ENCODE measurements around the gene SLC17A2.

Gene SLC17A2

GRCh38 chr6:25919657-25920056, 10.8 kb downstream of the SLC17A2 start:
- DNase-seq (ENCODE audit: low read depth in 2 of 2) = no peak

- no peak for DNase-seq (ENCODE audit: low read depth in 2 of 2)
Measured at GRCh38 chr6:25918083-25918683, 12.3 kb downstream of the SLC17A2 start.

- no peak for DNase-seq (ENCODE audit: low read depth in 2 of 2)
Measured at GRCh38 chr6:25916789-25917490, 13.6 kb downstream of the SLC17A2 start.

DNA sequence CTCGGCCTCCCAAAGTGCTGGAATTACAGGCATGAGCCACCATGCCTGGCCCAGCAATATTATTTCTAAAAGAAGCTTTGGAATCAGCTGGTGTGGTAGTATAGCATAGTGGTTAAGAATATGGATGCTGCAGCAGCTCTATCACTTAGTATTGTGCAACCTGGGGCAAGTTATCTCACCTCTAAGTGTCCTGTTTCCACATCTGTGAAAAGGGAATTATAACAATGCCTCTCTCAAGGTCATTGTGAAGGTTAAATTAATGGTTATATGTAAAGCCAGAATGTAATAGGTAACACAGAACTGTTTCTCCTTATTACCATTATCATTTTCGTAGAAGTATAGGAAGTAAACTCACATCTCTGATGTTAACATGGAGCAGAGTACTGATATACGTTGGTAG, 14.2 kb downstream of the SLC17A2 start:
- DNase-seq (ENCODE audit: low read depth in 2 of 2) = no peak

DNA sequence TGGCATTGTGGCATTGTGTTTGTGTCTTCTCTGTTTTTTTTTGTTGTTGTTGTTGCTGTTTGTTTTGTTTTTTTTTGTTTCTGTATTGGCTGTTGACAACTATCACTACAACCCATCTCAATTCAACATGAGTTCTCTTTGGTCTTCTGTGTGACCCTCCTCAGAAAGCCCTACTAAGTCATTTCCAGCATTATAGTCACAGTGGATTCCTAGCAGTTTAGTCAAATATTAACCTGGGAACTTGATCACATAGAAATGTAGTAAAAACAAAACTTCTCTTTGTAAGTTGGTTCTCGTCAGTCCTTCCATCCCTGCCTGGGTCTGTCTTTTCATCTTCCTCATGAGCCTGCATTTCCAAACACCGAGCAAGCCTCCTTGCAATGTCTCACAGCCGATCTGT, 16.8 kb downstream of the SLC17A2 start:
- no peak for DNase-seq (ENCODE audit: low read depth in 2 of 2)

GRCh38 chr6:25911351-25911750, 19.1 kb downstream of the SLC17A2 start:
- DNase-seq (ENCODE audit: low read depth in 2 of 2) = no peak

DNA sequence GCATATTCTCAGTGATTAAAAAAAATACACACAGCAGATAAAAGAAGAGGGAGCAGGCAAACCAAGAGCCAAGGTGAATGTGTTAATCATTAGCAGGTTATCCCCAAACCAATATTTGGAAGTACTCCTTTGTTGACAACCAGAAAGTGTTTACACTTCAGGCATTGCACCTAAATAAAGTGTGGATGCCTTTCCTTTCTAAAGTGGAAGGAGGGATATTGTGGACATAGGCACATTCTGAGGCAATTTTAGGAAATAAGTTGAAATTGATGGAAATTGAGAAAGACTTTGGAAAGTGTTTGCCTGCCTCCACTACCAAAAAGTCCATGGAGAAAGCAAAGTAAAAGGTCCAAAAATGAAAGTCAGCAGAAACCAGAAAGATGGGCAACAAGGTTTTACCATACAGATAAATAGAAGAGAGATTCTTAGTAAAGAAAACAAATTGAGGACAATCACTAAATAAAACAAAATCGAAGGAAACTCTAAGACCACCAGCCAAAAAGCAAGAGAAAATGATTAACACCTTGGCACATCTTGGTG, 22.9 kb downstream of the SLC17A2 start:
- DNase-seq (ENCODE audit: low read depth in 2 of 2) = no peak

GRCh38 chr6:25903467-25904099, 26.9 kb downstream of the SLC17A2 start:
- no peak for DNase-seq (ENCODE audit: low read depth in 2 of 2)

DNA sequence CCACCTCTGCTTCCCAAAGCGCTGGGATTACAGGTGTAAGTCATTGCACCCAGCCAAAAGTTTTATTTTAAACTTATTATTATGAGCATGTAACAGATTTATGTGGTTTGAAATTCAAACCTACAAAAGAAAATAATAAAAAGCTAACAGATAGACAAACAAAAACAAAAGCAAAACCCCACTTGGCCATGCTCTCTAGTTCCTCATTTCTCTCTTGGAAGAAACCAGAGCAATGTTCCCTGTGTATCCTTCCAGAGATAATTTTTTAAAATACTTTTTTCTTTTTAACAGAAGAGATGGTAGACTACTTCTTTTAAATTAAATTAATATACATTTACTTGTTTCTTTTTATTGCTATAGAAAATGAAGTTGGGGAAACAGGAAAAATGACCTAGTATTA, 28.4 kb downstream of the SLC17A2 start:
- no peak for DNase-seq (ENCODE audit: low read depth in 2 of 2)

- DNase-seq (ENCODE audit: low read depth in 2 of 2) = no peak
Measured at GRCh38 chr6:25900843-25901242, 29.6 kb downstream of the SLC17A2 start.

DNA sequence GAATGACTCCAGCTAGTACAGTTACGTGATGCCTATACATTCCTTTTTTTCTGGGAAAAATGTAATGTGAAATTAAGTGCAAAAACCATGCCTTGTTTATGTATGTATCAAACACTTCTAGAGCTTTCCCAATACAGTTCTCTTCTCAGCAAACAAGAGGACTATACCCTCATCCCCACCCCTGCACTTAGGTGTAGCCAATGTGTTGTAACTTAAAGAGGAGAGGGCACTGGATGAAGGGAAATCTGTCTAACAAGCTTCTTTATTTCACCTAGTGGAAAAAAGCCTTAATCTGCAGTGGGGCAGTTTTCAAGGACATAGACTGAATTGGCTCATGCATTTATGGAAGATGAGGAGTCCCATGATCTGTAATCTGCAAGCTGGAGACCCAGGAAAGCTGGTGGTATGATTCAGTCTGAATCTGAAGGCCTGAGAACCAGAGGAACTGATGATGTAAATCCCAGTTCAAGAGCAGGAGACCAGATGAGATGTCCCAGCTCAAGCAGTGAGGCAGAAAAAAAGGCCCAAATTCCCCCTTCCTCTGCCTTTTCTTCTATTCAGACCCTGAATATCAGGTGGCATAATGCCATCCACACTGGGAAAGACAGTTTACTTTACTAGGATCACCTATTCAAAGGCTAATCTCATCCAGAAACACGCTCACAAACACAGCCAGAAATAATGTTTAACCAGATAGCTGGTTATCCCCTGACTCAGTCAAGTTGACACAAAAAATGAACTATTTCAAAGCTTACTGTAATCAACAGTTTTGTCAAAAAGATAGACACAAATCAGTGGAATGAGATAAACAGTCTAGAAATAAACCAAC, 30.7 kb downstream of the SLC17A2 start:
- no peak for DNase-seq (ENCODE audit: low read depth in 2 of 2)

DNA sequence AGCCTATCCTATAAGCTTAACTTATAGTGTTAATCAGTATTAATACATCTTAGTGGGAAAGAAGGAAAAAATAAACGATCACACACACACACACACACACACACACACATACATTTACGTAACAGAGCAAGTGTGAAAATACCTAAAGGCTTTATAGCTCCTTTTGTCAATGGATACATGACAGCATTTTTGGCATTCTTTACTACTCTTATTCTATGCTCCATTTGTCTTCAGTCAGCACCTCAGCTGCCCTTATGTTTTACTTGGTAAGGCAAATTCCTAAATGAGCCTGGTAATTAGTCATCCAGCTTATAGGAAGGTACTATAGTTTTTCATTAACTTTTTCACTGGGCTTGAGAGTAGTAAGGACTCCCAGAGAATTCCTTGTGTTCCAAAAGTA, 31.4 kb downstream of the SLC17A2 start:
- no peak for DNase-seq (ENCODE audit: low read depth in 2 of 2)

DNA sequence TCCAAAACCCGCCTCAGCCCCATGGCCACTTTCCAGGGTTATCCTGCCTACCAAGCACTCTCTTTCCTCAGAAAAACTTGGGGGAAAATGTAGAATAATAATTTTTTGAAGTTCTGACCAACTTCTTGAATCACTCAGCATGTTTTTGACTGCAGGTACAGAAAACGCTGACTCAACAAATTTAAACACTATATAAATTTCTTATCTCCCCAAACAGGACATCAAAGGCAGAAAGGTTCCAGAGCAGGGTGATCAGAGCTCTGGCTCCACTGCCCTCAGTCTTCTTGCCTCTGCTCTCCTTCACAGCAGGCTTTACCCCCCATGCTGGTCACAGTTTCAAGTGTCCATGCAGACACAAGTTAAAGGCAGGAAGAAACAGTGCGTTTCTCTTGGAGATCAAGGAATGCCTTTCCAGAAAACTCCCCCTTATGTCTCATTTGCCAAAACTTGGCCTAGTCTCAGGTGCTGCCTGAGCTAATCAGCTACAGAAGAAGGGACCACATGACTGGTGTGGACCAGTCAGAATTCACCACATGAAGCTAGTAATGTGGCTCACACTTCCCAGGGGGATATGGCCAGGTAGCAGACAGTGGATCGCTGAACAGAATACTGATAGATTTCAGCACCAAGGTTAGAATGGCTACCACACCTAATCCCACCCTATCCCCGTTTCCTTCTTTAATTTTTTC, 32.1 kb downstream of the SLC17A2 start:
- no peak for DNase-seq (ENCODE audit: low read depth in 2 of 2)

DNA sequence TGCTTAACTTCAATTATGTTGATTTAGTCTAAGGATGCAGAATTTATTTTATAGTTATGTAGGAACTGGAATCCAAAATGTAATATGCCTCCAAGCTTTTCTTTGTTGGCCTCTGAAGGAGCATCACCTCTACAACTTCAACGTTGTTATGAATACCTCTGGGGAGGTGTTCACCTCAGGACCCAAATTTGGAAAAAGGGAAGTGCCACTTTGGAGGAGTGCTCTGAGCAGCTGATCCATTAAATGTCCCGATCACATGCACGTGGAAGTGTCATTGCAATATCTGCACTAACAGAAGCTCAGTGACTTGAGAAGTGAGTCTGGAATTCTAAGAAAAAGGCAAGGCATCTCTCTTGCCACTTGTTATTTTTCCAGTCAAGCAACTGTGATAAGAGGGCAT, 34.2 kb downstream of the SLC17A2 start:
- no peak for DNase-seq (ENCODE audit: low read depth in 2 of 2)

GRCh38 chr6:25895771-25896170, 34.7 kb downstream of the SLC17A2 start:
- no peak for DNase-seq (ENCODE audit: low read depth in 2 of 2)

- no peak for DNase-seq (ENCODE audit: low read depth in 2 of 2)
Measured at GRCh38 chr6:25893778-25894177, 36.7 kb downstream of the SLC17A2 start.

DNA sequence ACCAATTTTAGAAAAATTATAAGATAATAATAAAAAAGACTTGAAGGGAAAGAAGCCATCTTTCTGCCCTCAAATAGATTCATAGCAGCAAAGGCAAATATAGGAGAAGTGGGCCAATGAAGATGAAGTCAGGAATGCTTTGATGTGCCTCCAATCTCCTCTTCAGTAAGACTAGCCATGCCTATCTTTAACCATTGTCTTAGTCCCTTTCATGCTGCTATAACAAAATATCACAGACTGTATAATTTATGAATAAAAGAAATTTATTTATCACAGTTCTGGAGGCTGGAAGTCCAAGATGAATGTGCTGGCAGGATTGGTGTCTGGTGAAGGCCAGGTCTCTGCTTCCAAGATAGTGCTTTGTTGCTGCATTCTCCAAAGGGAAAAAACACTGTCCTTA, 37.6 kb downstream of the SLC17A2 start:
- DNase-seq (ENCODE audit: low read depth in 2 of 2) = no peak

GRCh38 chr6:25889877-25890853, 40.3 kb downstream of the SLC17A2 start:
- no peak for DNase-seq (ENCODE audit: low read depth in 2 of 2)

DNA sequence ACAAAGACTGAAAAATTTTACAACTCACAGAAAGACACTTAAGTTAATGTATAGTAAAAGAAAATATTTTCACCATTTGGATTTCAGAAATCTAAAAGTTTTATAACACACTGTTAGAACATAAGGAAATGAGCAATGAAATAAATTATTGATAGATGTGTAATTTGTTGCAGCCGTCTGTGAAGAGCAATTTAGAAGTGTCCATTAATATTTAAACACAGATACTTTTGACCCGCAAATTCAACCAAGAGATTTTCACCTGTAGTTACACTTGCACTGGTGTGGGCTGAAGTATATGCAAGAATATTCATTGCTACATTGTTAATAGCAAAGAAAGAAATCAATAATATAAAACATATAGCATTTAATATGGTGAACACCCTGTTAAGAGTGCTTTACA, 41.9 kb downstream of the SLC17A2 start:
- no peak for DNase-seq (ENCODE audit: low read depth in 2 of 2)

GRCh38 chr6:25886066-25886465, 44.4 kb downstream of the SLC17A2 start:
- DNase-seq (ENCODE audit: low read depth in 2 of 2) = no peak

Measured in stimulated activated CD4-positive, alpha-beta T cell treated with anti-CD3 and anti-CD28 coated beads, Interleukin-1b, Interleukin-23, amount 100 ng/mL, for 1 hour (primary cell).